Thymus (tissue), 11 donors: ENCODE data around the gene PDGFC. TPM values are rescaled to one million over a fixed set of nuclear protein-coding genes. Genes with fewer than 3 reads are reported as not detected.
"Not testable (repeated sequence)": the region's sequence is repeated elsewhere in the genome, so short reads cannot be mapped to it uniquely, and the experiment has no call there.

Experiments
- DNase-seq, 9 donors: peaks; one replicate each; pipeline ENCODE4 v3.0.0-alpha.2; 2013; ENCODE audit warnings: low spot score in 9 of 9, low read depth in 6 of 9, missing footprints in 1 of 9
- H3K27ac ChIP-seq, 2 donors: one replicate each; pipeline ENCODE4 v1.5.1; 2013; ENCODE audit warnings: control low read depth in 1 of 2, low read depth in 1 of 2, low read length in 1 of 2, mild to moderate bottlenecking in 1 of 2, moderate library complexity in 1 of 2
- H3K27me3 ChIP-seq, 2 donors: one replicate each; pipeline ENCODE4 v1.5.1; 2013; ENCODE audit warnings: low read length in 1 of 2; ENCODE audit not compliant: control insufficient read depth in 2 of 2, insufficient read depth in 1 of 2
- H3K36me3 ChIP-seq, 2 donors: one replicate each; pipeline ENCODE4 v1.5.1; 2013; ENCODE audit warnings: low read length in 1 of 2, mild to moderate bottlenecking in 1 of 2, moderate library complexity in 1 of 2; ENCODE audit not compliant: control insufficient read depth in 2 of 2, insufficient read depth in 2 of 2
- H3K4me1 ChIP-seq, 2 donors: one replicate each; pipeline ENCODE4 v1.5.1; 2013; ENCODE audit warnings: low read length in 2 of 2; ENCODE audit not compliant: control insufficient read depth in 2 of 2, insufficient read depth in 2 of 2
- H3K4me3 ChIP-seq, 2 donors: one replicate each; pipeline ENCODE4 v1.5.1; 2013; ENCODE audit warnings: low read length in 2 of 2, control low read depth in 1 of 2, mild to moderate bottlenecking in 1 of 2
- H3K9me3 ChIP-seq, 2 donors: one replicate each; pipeline ENCODE4 v1.5.1; 2013; ENCODE audit warnings: low read length in 1 of 2, mild to moderate bottlenecking in 1 of 2; ENCODE audit not compliant: control insufficient read depth in 2 of 2, insufficient read depth in 1 of 2
- WGBS: extraction: QIAGEN DNeasy Blood & Tissue Kit; methylation state at CpG from one replicate; pipeline ENCODE4 v1.1.7; 2013; 5-methylcytosine and 5-hydroxymethylcytosine counted together
- polyA plus RNA-seq: library from polyadenylated mRNA; stranded (reverse); fragments of 200-250 nt; gene quantifications from one replicate; pipeline ENCODE4 v1.2.3, GENCODE V29; 2013
- total RNA-seq: library from RNA; stranded (reverse); fragments of 120-200 nt; gene quantifications from one replicate; pipeline ENCODE4 v1.2.4, GENCODE V29; 2013
- donor health status: healthy.

The PDGFC gene
- total and polyA plus RNA-seq, 2 donors: 11.0 to 13.1 TPM

DNA sequence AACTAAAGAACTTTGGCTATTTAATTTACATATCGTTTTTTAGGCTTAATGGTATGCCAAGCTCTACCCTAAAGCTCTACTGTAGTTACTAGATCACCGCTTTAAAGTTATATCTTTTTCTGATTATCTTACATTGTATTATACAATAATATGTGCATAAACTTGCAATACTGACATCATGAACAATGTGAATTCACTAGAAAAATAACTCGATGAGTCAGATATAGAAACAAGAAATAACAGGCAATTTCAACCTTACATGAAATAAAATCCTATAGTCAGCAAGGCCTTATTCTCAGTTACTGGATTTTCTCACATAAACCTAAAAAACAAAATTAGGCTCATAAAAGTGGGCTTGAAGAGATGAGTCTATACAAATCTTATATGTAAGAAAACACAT is 32.5 kb downstream of the PDGFC start:
- H3K36me3 ChIP-seq: no peaks in the 10 kb centered on the region
- no peak for DNase-seq
- H3K9me3 ChIP-seq: no peaks in the 10 kb centered on the region
- no peaks in the 10 kb centered on the region for H3K27me3 ChIP-seq
- H3K4me3 ChIP-seq: no peak overlapping the region
- H3K27ac ChIP-seq: no peak overlapping the region
- WGBS: 93% methylated on average over 3 of the region's 3 CpGs
- no peaks in the 10 kb centered on the region for H3K4me1 ChIP-seq

DNA sequence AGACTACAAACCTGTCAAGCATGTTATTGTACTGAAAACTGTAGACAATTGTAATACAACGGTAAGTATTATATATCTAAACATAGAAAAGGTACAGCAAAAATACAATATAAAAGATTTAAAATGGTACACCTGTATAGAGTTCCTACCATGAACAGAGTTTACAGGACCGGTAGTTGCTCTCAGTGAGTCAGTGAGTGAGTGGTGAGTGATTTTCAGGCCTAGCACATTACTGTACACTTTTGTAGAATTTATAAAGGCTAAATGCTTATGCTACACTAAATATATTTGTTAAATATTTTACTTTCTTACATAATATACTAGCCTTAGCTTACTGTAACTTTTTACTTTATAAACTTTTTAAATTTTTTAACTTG is 37.4 kb downstream of the PDGFC start:
- Histone ChIP-seq H3K4me1 (no peaks in the 10 kb centered on the region), H3K36me3 (no peaks in the 10 kb centered on the region), H3K4me3 (no peak overlapping the region), H3K9me3 (no peaks in the 10 kb centered on the region), H3K27ac (no peak overlapping the region), H3K27me3 (no peaks in the 10 kb centered on the region)
- 96% methylated on average over 2 of the region's 2 CpGs for WGBS
- no peak for DNase-seq

DNA sequence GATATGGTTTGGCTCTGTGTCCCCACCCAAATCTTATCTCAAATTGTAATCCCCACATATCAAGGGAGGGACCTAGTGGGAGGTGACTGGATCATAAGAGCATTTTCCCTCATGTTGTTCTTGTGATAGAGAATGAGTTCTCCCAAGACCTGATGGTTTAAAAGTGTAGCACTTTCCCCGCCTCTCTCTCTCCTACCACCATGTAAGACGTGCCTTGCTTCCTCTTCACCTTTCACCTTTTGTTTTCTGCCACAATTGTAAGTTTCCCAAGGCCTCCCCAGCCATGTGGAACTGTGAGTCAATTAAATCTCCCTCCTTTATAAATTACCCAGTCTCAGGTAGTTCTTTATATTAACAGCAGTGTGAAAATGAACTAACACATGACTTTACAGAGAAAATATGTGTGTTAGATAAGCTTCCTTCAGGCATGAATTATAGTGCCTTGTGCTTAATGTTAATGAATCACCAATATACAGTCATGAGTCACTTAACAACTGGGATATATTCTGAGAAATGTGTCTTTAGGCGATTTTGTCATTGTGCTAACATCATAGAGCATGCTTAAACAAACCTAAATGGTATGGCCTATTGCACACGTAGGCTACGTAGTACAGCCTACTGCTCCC is 37.9 kb downstream of the PDGFC start:
- Histone ChIP-seq H3K4me3 (no peak overlapping the region), H3K36me3 (no peaks in the 10 kb centered on the region), H3K27me3 (no peaks in the 10 kb centered on the region), H3K27ac (no peak overlapping the region), H3K4me1 (no peaks in the 10 kb centered on the region), H3K9me3 (no peaks in the 10 kb centered on the region)
- WGBS: 90% methylated on average over 5 of the region's 5 CpGs
- no peak for DNase-seq

DNA sequence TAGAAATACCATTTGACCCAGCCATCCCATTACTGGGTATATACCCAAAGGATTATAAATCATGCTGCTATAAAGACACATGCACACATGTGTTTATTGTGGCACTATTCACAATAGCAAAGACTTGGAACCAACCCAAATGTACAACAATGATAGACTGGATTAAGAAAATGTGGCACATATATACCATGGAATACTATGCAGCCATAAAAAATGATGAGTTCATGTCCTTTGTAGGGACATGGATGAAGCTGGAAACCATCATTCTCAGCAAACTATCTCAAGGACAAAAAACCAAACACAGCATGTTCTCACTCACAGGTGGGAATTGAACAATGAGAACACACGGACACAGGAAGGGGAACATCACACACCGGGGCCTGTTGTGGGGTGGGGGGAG is 39.2 kb downstream of the PDGFC start:
- DNase-seq, H3K27me3 ChIP-seq, H3K27ac ChIP-seq, H3K36me3 ChIP-seq, H3K4me1 ChIP-seq, H3K4me3 ChIP-seq, H3K9me3 ChIP-seq: not testable (repeated sequence)
- WGBS: 92% methylated on average over 2 of the region's 2 CpGs

DNA sequence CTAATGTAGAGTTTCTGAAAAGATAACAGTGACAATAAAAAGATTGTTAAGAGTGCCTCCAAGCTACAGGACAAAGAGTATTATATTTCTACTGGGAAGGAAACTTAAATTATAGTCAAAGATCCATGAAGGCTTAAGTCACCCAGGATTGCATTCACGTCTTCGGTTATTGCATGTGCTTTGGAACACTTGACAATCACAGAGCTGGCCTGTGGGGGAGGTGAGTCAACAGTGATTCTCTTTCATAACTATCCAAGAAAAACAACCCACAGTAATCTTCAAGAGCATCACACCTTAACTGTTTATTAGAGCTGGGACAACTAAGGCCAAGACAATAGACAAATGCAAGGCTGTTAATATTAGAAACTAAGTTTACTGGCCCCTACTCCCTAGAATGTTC is 40.3 kb downstream of the PDGFC start:
- DNase-seq: peak in 1 of 9 donors; percentile 13
- Histone ChIP-seq H3K4me1 (no peaks in the 10 kb centered on the region), H3K27ac (no peak overlapping the region), H3K27me3 (no peaks in the 10 kb centered on the region), H3K36me3 (no peaks in the 10 kb centered on the region), H3K4me3 (no peak overlapping the region), H3K9me3 (peaks cover 0 to 2% of the 10 kb centered on the region in 2 donors)
- 91% methylated on average over 2 of the region's 2 CpGs for WGBS

DNA sequence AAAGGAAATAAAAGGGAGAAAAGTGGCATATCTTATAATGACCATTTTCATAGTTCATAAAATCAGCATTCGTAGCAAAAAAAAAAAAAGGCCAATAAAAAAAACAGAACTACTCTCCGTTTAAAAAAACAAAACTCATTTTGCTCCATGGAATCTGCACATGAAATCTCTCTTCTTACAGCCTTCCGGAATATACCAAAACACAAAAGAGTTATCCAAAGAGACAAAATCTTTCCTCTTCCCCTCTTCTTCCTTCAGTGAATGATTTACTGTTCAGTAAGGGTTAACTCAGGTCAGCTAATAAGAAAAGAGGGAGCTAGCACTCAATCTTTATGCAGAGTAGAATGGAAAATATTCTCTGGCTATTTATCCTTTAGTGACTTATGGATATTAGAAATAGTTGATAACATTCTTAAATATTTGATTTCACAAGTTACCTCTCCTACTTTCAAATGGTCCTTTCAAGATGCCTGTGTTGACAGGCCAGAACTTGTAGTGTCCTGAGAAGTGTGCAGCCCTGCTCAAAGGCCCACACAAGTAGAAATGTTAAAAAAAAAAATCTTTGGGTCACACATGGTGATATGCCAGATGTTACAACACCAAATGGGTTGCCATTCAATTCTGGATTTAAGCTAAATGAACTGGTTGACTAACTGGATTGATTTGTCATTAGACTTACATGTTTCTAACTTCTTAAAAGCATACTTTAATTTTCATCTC is 42.1 kb downstream of the PDGFC start:
- WGBS: 75% methylated on average over 3 of the region's 3 CpGs
- no peak for DNase-seq

DNA sequence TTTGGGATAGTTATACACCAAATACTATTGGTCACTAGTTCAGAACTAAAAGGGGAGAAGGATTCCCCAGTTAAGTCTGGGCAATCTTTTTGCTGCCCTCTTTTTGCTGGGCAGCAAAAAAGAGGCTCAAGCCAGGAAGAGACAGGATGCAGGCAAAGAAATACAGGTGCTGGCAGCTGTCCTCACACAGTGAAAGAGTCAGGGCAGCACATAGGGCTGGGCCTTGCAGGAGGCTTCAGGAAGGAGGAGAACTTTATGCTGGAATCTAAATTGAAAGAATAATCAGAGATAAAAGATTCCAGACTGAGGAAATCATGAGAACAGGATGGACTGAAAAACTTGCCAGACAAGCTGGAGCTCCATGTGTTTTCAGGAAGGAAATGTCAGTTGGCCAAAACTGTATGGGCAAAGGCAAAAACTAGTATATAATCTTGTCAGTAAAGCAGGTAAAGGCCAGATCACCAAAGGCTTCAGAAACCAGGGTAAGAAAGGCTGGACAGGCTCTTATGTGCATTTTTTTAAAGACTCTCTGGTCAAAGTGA is 46.8 kb downstream of the PDGFC start:
- no peaks in the 10 kb centered on the region for H3K4me1 ChIP-seq
- no peak overlapping the region for H3K27ac ChIP-seq
- no peaks in the 10 kb centered on the region for H3K27me3 ChIP-seq
- no peak overlapping the region for H3K4me3 ChIP-seq
- H3K9me3 ChIP-seq: peaks cover 0 to 2% of the 10 kb centered on the region in 2 donors
- no peaks in the 10 kb centered on the region for H3K36me3 ChIP-seq
- no peak for DNase-seq

More for the DNA sequence above, 42.1 kb downstream of the PDGFC start:
- no peaks in the 10 kb centered on the region for H3K27me3 ChIP-seq
- H3K27ac ChIP-seq: no peak overlapping the region
- H3K36me3 ChIP-seq: no peaks in the 10 kb centered on the region
- peaks cover 0 to 2% of the 10 kb centered on the region in 2 donors for H3K9me3 ChIP-seq
- no peaks in the 10 kb centered on the region for H3K4me1 ChIP-seq
- H3K4me3 ChIP-seq: no peak overlapping the region

DNA sequence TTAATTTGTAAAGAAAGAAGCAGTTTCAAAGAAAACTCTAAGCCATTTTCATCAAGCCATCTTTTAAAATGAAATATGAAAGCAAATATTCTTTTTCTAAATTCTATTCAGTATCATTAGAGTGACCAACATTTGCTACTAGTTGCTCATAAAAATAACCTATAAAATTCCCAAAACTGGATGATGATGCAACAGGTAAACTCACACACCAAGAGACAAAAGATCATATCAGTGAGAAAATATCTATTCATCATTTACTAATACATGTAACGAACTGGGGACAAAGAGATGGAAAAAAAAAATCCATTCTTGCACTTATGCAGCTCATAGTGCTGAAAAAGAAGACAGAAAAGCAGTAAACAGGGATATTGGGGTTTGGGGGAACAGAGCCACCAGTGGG is 48.1 kb downstream of the PDGFC start:
- Histone ChIP-seq H3K27ac (no peak overlapping the region), H3K36me3 (no peaks in the 10 kb centered on the region), H3K4me1 (no peaks in the 10 kb centered on the region), H3K9me3 (peaks cover 0 to 2% of the 10 kb centered on the region in 2 donors), H3K4me3 (no peak overlapping the region), H3K27me3 (no peaks in the 10 kb centered on the region)
- WGBS: 86% methylated on average over 1 of the region's 1 CpG
- DNase-seq: no peak

DNA sequence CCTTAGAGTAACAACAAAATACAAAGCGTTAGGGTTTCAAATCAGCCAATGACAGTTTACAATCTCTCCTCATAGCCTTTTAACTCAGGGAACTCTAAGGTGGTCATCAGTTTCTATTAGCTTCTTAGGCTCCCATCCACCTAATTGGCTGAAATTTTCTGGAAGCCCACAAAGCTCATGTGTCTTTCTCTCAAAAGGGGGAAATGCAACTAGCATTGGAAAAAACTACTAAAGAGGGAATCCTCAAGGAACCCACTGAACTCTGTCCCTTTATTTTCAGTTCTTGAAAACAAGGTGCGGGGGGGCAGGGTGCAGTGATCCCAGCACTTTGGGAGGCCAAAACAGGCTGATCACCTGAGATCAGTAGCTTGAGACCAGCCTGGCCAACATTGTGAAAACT is 56.4 kb downstream of the PDGFC start:
- Histone ChIP-seq H3K36me3 (no peaks in the 10 kb centered on the region), H3K9me3 (peaks cover 0 to 1% of the 10 kb centered on the region in 2 donors), H3K4me3 (no peak overlapping the region), H3K27ac (no peak overlapping the region), H3K4me1 (no peaks in the 10 kb centered on the region), H3K27me3 (no peaks in the 10 kb centered on the region)
- WGBS: 91% methylated on average over 2 of the region's 2 CpGs
- DNase-seq: no peak
